Fibroblast of the aortic adventitia (primary cell): ENCODE data around the gene NTSR1. TPM values are rescaled to one million over a fixed set of nuclear protein-coding genes. Genes with fewer than 3 reads are reported as not detected.
"Not testable (repeated sequence)": the region's sequence is repeated elsewhere in the genome, so short reads cannot be mapped to it uniquely, and the experiment has no call there.

Experiments used
- DNase-seq: peaks from one replicate; pipeline ENCODE4 v3.0.0-alpha.2; 2010; ENCODE audit warnings: low read depth
- H3K4me3 ChIP-seq: 2 replicates; pipeline ENCODE4 v1.5.1; 2011; ENCODE audit warnings: low read depth, mild to moderate bottlenecking, control low read depth, low read length, moderate library complexity
- total RNA-seq: library from RNA; depleted of rRNA; stranded (reverse); fragments of >200 nt; gene quantifications from 2 replicates; pipeline ENCODE4 v1.2.3, GENCODE V29; 2012; ENCODE audit warnings: low replicate concordance
- TF ChIP-seq, protein P1 (sequence below): IDR thresholded peaks from 2 replicates; pipeline ENCODE4 v1.5.1; 2011; ENCODE audit warnings: mild to moderate bottlenecking, low read length, control low read depth, inconsistent platforms; ENCODE audit not compliant: insufficient read depth

Gene NTSR1
- total RNA-seq, 1 donor, result 8.0 TPM

GRCh38 chr20:62679978-62680589 is 28.6 kb upstream of the NTSR1 start:
- no peak for DNase-seq

GRCh38 chr20:62682912-62683517 is 25.6 kb upstream of the NTSR1 start:
- TF ChIP-seq, protein P1, sequence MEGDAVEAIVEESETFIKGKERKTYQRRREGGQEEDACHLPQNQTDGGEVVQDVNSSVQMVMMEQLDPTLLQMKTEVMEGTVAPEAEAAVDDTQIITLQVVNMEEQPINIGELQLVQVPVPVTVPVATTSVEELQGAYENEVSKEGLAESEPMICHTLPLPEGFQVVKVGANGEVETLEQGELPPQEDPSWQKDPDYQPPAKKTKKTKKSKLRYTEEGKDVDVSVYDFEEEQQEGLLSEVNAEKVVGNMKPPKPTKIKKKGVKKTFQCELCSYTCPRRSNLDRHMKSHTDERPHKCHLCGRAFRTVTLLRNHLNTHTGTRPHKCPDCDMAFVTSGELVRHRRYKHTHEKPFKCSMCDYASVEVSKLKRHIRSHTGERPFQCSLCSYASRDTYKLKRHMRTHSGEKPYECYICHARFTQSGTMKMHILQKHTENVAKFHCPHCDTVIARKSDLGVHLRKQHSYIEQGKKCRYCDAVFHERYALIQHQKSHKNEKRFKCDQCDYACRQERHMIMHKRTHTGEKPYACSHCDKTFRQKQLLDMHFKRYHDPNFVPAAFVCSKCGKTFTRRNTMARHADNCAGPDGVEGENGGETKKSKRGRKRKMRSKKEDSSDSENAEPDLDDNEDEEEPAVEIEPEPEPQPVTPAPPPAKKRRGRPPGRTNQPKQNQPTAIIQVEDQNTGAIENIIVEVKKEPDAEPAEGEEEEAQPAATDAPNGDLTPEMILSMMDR, result no peak
- no peak overlapping the region for H3K4me3 ChIP-seq
- DNase-seq, result no peak

More at GRCh38 chr20:62679978-62680589, 28.6 kb upstream of the NTSR1 start:
- TF ChIP-seq, protein P1, result no peak
- no peak overlapping the region for H3K4me3 ChIP-seq

GRCh38 chr20:62683660-62684322 is 24.8 kb upstream of the NTSR1 start:
- not testable (repeated sequence) for H3K4me3 ChIP-seq, DNase-seq

DNA sequence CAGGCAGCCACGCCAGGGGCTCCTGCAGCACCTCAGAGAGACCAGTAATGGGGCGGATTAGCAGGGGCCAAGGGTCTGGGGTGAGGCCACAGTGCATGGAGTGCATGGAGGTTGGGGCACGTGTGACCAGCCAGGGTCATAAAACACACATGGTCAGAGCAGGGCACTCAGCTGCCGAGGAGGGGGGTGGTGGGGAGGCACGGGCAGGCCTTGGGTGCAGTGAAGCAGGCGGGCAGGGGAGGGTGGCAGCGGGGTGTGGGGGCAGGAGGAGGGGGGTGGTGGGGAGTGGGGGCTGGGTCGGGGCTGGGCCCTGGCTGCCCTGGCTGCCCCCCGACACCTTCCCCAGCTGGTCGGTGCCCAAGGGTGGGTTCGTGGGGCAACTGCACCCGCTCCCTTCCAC is 23.7 kb upstream of the NTSR1 start:
- no peak for DNase-seq
- TF ChIP-seq, protein P1, result no peak
- no peak overlapping the region for H3K4me3 ChIP-seq

DNA sequence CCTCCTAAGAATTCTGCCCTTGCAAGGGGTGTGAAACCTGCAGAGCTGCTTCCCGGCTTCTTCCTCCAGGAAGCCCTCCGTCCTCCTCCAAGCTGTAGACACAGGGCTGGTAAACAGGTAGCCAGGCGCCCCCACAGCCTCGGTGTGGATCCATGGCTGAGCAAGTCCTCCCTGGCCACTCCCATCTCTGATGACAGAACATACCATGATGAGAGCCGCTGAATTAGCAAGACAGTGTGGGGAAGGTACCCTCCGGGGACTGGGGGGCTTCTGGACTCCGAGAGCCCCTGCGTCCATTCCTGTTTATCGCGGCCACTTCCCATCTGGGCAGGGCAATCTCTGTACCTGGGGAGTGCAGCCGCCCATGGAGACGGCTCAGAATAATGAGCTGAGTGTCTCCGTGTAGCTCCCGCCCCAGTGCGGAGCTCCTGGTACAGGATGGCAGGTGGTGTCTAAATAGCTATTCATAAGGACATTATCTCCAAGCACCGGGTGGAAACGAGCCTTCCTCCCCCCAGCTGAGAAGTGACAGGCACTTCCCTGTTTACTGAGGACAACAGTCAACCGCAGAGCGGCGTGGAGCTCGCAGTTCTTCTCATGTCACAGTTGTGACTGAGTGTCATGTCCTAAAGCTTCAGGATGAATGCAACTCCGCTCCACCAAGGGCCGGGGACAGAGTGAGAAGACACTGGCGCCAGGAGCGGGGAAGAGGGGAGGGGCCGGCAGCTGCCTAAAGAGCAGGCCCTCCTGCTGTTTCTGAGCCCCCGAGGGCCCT is 22.7 kb upstream of the NTSR1 start:
- DNase-seq, result no peak
- TF ChIP-seq, protein P1, result no peak
- H3K4me3 ChIP-seq, result no peak overlapping the region

DNA sequence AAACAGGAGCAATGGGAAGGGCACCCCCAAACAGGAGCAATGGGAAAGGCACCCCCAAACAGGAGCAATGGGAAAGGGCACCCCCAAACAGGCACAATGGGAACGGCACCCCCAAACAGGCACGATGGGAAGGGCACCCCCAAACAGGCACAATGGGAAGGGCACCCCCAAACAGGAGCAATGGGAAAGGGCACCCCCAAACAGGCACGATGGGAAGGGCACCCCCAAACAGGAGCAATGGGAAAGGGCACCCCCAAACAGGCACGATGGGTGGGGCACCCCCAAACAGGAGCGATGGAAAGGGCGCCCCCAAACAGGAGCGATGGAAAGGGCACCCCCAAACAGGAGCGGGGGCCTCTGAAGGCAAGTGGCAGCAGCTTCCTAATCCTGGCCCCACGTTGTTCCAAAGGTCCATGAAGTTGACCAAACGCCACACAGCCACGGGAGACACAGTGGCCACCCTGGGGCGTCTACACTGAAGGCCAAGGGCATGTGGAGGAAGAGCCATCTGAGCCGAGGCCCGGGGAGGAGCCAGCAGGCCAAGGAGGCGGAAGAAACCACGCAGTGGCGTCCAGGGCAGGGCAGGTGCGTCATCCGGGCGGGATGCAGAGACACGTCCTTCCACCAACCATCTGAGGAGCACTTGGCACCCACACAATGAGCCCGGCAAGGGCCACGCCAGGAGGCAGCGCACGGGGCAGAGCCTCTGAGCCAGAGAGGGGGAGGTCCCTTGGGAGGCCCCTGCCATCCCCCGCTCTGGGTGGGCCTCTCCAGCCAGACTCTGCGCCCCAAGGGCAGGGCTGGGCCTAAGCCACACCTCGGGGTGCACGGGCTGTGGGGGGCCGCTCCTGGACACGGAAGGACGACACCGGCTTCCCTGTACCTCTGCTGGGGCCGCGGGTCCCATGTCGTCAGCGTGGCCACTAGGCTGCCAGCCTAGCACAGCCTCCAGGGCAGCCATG is 21.5 kb upstream of the NTSR1 start:
- H3K4me3 ChIP-seq, result no peak overlapping the region
- TF ChIP-seq, protein P1, result no peak
- DNase-seq, result no peak
